MM.1S (cell line): Measurements from ENCODE around the gene LMBR1.

Experiments used
- EZH2 ChIP-seq: fragments of 300-600 bp; sonication (generic); optimal IDR thresholded peaks from 2 replicates; pipeline ENCODE3; 2017; ENCODE audit warnings: low read depth, mild to moderate bottlenecking, antibody characterized with exemption, low read length, mixed read lengths
- TF ChIP-seq, protein P1 (sequence below): fragments of 300-600 bp; sonication (generic); IDR thresholded peaks from 2 replicates; pipeline ENCODE4 v1.5.1; 2016; ENCODE audit warnings: antibody characterized with exemption, low read length, mixed read lengths

DNA sequence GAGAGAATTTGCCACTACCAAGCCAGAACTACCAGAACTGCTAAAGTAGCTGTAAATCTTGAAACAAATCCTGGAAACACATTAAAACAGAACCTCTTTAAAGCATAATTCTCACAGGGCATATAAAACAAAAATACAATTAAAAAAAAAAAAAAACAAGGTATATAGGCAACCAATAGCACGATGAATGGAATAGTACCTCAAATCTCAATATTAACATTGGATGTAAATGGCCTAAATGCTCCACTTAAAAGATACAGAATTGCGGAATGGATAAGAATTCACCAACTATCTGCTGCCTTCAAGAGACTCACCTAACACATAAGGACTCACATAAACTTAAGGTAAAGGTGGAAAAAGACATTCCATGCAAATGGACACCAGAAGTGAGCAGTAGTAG lies 17.2 kb downstream of the LMBR1 start:
- TF ChIP-seq EZH2: no peak
- TF ChIP-seq, protein P1, sequence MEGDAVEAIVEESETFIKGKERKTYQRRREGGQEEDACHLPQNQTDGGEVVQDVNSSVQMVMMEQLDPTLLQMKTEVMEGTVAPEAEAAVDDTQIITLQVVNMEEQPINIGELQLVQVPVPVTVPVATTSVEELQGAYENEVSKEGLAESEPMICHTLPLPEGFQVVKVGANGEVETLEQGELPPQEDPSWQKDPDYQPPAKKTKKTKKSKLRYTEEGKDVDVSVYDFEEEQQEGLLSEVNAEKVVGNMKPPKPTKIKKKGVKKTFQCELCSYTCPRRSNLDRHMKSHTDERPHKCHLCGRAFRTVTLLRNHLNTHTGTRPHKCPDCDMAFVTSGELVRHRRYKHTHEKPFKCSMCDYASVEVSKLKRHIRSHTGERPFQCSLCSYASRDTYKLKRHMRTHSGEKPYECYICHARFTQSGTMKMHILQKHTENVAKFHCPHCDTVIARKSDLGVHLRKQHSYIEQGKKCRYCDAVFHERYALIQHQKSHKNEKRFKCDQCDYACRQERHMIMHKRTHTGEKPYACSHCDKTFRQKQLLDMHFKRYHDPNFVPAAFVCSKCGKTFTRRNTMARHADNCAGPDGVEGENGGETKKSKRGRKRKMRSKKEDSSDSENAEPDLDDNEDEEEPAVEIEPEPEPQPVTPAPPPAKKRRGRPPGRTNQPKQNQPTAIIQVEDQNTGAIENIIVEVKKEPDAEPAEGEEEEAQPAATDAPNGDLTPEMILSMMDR: no peak
